Heart left ventricle (tissue), 13 donors: Measurements from ENCODE around the gene ACOXL.

ENCODE experiments used
- POLR2A ChIP-seq, 2 donors: fragments of 450-650 bp; IDR thresholded peaks; one replicate each; pipeline ENCODE4 v1.6.1; 2017; ENCODE audit warnings: antibody characterized with exemption in 2 of 2, mild to moderate bottlenecking in 2 of 2, moderate library complexity in 2 of 2
- TF ChIP-seq, protein P1 (sequence below), 12 donors: fragments of 200-600 bp; sonication (generic) in 4 of 12; IDR thresholded peaks; one replicate each; pipeline versions ENCODE4 v1.5.0 to v1.8.0; 2018 to 2022; ENCODE audit warnings: antibody characterized with exemption in 12 of 12, mild to moderate bottlenecking in 5 of 12
- donor health status: ischemic (EF 13 %, LVEDD 7.1; RV severe dilation, severe dysfunction).
- donor health status: DM: no; HTN: yes; CAD: no.
- donor health status: DM: no; HTN: no; CAD: no.
- donor health status: ischemic (EF 25% LVEDD 6.9; RV normal size, moderate dysfunction).
- donor health status: ischemic (EF 25% LVEDD 5.7; RV mildly dilated, moderate dysfunction).
- donor health status: ischemic (EF 35%, LVEDD 5.7; RV mildly dilated, moderate dysfunction).
- donor health status: nonischemic (EF 11% LVEDD 7.7; RV severe dilation, severe dysfunction).
- donor health status: DM: yes; HTN: yes; CAD: no.
- donor health status: PGD.
- donor health status: ischemic (EF 29% LVEDD 5.4; RV normal size, mild dysfunction).
- donor health status: nonischemic (EF 23%, LVEDD 6.1; RV moderate dilation, normal function).

DNA sequence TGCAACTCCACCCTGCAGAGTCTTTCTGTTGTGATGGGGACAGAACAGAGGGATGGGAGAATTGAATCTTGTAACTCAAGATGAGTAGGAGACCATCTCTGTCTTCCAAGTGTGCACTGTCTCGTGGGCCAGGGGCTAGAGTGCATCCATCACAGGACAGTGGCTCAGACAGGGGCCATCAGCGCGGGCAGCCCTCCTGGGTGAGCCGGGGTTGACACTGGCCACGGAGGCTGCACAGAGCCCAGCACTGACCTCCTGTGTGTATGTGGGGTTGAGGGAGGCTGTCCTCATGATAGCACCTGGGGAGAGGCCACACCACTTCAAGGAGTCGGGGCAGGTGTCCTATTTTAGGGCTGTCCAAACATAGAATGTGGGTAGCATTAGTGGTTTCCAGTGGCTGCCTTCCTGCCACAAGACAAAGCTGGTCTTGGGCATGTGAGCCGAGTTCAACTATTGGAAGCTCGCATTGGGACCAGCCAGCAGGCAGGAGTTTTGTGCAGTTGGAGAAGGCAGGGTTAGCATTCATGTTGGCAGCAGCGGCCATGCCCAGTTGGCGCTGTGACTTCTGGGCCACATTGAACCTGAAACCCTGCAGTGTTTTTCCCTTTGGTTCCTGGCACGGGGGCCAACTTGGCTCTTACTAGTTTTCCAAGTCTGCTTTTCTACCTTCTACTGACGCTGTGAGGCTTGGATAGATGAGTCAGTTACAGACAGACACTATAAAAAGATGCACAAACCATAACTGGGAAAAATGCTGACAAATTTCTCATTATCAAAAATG, 45.3 kb downstream of the ACOXL start:
- TF ChIP-seq, protein P1, sequence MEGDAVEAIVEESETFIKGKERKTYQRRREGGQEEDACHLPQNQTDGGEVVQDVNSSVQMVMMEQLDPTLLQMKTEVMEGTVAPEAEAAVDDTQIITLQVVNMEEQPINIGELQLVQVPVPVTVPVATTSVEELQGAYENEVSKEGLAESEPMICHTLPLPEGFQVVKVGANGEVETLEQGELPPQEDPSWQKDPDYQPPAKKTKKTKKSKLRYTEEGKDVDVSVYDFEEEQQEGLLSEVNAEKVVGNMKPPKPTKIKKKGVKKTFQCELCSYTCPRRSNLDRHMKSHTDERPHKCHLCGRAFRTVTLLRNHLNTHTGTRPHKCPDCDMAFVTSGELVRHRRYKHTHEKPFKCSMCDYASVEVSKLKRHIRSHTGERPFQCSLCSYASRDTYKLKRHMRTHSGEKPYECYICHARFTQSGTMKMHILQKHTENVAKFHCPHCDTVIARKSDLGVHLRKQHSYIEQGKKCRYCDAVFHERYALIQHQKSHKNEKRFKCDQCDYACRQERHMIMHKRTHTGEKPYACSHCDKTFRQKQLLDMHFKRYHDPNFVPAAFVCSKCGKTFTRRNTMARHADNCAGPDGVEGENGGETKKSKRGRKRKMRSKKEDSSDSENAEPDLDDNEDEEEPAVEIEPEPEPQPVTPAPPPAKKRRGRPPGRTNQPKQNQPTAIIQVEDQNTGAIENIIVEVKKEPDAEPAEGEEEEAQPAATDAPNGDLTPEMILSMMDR (IDR thresholded peaks at IDR 0.05) = no peak
- no peak for TF ChIP-seq POLR2A (IDR thresholded peaks at IDR 0.05)
